GM12878 (cell line): ENCODE results near the gene CSMD2.

Experiments used
- EED ChIP-seq: sonication (generic); IDR thresholded peaks from 2 replicates; pipeline ENCODE4 v1.6.1; 2016; ENCODE audit warnings: antibody characterized with exemption, low read depth
- EGR1 ChIP-seq, 2 experiments: IDR thresholded peaks; 1 replicate in 1 of 2; 2 replicates in 1 of 2; pipeline ENCODE4 v1.6.1; 2011 to 2012; ENCODE audit warnings: low read depth in 2 of 2, low read length in 2 of 2, borderline replicate concordance in 1 of 2, mild to moderate bottlenecking in 1 of 2, moderate library complexity in 1 of 2
- KDM1A ChIP-seq: fragments of 200-600 bp; sonication (generic); IDR thresholded peaks from 2 replicates; pipeline ENCODE4 v1.6.1; 2016; ENCODE audit warnings: borderline replicate concordance
- TBL1XR1 ChIP-seq: IDR thresholded peaks from 2 replicates; pipeline ENCODE4 v1.6.1; 2012; ENCODE audit warnings: low read depth, low read length, improper control_type of control experiment
- USF1 ChIP-seq: IDR thresholded peaks from 2 replicates; pipeline ENCODE4 v1.6.1; 2011; ENCODE audit warnings: borderline replicate concordance, low read depth, mild to moderate bottlenecking, moderate library complexity, mixed read lengths, low read length; ENCODE audit not compliant: insufficient read depth; ENCODE audit errors: extremely low read length
- TF ChIP-seq, protein P1 (sequence below): IDR thresholded peaks from 2 replicates; pipeline ENCODE4 v1.6.1; 2012; ENCODE audit warnings: low read depth, low read length, improper control_type of control experiment
- TF ChIP-seq, protein P2 (sequence below), 3 experiments: IDR thresholded peaks in 2 of 3; conservative IDR thresholded peaks in 1 of 3; 2 replicates each; pipeline ENCODE4 v1.5.1; 2011; ENCODE audit warnings: low read depth in 3 of 3, low read length in 3 of 3, mild to moderate bottlenecking in 3 of 3, control low read depth in 2 of 3, moderate library complexity in 2 of 3, inconsistent platforms in 1 of 3, mixed read lengths in 1 of 3; ENCODE audit not compliant: control insufficient read depth in 2 of 3, insufficient read depth in 1 of 3; ENCODE audit errors: extremely low read depth in 1 of 3
- TF ChIP-seq, protein P3 (sequence below): IDR thresholded peaks from 2 replicates; pipeline ENCODE4 v1.6.1; 2011; ENCODE audit warnings: low read depth, low read length, improper control_type of control experiment, borderline replicate concordance
- TF ChIP-seq, protein P4 (sequence below): fragments of 450-650 bp; IDR thresholded peaks from 2 replicates; pipeline ENCODE4 v1.6.1; 2017; ENCODE audit warnings: mild to moderate bottlenecking, moderate library complexity
- TF ChIP-seq, protein P5 (sequence below): IDR thresholded peaks from 2 replicates; pipeline ENCODE4 v1.6.1; 2012; ENCODE audit warnings: mild to moderate bottlenecking, low read depth, low read length

GRCh38 chr1:33853431-33853830, 311.6 kb downstream of the CSMD2 start:
- TF ChIP-seq EED (no peak), EGR1 (IDR thresholded peaks at IDR 0.05; ENCODE audit: borderline replicate concordance in 1 of 2, low read depth in 2 of 2, low read length in 2 of 2) (no peak), KDM1A (no peak), TBL1XR1 (no peak), USF1 (no peak)
- TF ChIP-seq, protein P1, sequence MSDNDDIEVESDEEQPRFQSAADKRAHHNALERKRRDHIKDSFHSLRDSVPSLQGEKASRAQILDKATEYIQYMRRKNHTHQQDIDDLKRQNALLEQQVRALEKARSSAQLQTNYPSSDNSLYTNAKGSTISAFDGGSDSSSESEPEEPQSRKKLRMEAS = no peak
- TF ChIP-seq, protein P2, sequence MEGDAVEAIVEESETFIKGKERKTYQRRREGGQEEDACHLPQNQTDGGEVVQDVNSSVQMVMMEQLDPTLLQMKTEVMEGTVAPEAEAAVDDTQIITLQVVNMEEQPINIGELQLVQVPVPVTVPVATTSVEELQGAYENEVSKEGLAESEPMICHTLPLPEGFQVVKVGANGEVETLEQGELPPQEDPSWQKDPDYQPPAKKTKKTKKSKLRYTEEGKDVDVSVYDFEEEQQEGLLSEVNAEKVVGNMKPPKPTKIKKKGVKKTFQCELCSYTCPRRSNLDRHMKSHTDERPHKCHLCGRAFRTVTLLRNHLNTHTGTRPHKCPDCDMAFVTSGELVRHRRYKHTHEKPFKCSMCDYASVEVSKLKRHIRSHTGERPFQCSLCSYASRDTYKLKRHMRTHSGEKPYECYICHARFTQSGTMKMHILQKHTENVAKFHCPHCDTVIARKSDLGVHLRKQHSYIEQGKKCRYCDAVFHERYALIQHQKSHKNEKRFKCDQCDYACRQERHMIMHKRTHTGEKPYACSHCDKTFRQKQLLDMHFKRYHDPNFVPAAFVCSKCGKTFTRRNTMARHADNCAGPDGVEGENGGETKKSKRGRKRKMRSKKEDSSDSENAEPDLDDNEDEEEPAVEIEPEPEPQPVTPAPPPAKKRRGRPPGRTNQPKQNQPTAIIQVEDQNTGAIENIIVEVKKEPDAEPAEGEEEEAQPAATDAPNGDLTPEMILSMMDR (IDR thresholded peaks at IDR 0.05 in 2 of 3, conservative IDR thresholded peaks at IDR 0.05 in 1 of 3; ENCODE audit: control insufficient read depth in 2 of 3, extremely low read depth in 1 of 3, insufficient read depth in 1 of 3, low read depth in 3 of 3, low read length in 3 of 3) = no peak
- TF ChIP-seq, protein P3, sequence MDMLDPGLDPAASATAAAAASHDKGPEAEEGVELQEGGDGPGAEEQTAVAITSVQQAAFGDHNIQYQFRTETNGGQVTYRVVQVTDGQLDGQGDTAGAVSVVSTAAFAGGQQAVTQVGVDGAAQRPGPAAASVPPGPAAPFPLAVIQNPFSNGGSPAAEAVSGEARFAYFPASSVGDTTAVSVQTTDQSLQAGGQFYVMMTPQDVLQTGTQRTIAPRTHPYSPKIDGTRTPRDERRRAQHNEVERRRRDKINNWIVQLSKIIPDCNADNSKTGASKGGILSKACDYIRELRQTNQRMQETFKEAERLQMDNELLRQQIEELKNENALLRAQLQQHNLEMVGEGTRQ = no peak
- TF ChIP-seq, protein P4, sequence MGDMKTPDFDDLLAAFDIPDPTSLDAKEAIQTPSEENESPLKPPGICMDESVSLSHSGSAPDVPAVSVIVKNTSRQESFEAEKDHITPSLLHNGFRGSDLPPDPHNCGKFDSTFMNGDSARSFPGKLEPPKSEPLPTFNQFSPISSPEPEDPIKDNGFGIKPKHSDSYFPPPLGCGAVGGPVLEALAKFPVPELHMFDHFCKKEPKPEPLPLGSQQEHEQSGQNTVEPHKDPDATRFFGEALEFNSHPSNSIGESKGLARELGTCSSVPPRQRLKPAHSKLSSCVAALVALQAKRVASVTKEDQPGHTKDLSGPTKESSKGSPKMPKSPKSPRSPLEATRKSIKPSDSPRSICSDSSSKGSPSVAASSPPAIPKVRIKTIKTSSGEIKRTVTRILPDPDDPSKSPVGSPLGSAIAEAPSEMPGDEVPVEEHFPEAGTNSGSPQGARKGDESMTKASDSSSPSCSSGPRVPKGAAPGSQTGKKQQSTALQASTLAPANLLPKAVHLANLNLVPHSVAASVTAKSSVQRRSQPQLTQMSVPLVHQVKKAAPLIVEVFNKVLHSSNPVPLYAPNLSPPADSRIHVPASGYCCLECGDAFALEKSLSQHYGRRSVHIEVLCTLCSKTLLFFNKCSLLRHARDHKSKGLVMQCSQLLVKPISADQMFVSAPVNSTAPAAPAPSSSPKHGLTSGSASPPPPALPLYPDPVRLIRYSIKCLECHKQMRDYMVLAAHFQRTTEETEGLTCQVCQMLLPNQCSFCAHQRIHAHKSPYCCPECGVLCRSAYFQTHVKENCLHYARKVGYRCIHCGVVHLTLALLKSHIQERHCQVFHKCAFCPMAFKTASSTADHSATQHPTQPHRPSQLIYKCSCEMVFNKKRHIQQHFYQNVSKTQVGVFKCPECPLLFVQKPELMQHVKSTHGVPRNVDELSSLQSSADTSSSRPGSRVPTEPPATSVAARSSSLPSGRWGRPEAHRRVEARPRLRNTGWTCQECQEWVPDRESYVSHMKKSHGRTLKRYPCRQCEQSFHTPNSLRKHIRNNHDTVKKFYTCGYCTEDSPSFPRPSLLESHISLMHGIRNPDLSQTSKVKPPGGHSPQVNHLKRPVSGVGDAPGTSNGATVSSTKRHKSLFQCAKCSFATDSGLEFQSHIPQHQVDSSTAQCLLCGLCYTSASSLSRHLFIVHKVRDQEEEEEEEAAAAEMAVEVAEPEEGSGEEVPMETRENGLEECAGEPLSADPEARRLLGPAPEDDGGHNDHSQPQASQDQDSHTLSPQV = no peak
- TF ChIP-seq, protein P5, sequence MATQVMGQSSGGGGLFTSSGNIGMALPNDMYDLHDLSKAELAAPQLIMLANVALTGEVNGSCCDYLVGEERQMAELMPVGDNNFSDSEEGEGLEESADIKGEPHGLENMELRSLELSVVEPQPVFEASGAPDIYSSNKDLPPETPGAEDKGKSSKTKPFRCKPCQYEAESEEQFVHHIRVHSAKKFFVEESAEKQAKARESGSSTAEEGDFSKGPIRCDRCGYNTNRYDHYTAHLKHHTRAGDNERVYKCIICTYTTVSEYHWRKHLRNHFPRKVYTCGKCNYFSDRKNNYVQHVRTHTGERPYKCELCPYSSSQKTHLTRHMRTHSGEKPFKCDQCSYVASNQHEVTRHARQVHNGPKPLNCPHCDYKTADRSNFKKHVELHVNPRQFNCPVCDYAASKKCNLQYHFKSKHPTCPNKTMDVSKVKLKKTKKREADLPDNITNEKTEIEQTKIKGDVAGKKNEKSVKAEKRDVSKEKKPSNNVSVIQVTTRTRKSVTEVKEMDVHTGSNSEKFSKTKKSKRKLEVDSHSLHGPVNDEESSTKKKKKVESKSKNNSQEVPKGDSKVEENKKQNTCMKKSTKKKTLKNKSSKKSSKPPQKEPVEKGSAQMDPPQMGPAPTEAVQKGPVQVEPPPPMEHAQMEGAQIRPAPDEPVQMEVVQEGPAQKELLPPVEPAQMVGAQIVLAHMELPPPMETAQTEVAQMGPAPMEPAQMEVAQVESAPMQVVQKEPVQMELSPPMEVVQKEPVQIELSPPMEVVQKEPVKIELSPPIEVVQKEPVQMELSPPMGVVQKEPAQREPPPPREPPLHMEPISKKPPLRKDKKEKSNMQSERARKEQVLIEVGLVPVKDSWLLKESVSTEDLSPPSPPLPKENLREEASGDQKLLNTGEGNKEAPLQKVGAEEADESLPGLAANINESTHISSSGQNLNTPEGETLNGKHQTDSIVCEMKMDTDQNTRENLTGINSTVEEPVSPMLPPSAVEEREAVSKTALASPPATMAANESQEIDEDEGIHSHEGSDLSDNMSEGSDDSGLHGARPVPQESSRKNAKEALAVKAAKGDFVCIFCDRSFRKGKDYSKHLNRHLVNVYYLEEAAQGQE = no peak
